ENCODE results near the gene ABCB8.

Gene ABCB8

GRCh38 chr7:151088019-151088855, 60.0 kb downstream of the ABCB8 start (continued):
- TF ChIP-seq BCL6B (tag by site-specific recombination; IDR thresholded peaks at IDR 0.05) (no peak), ZNF24 (tag by site-specific recombination; IDR thresholded peaks at IDR 0.05) (no peak), ZNF132 (tag by site-specific recombination; IDR thresholded peaks at IDR 0.05; ENCODE audit: borderline replicate concordance) (no peak), ZNF362 (tag by site-specific recombination; IDR thresholded peaks at IDR 0.05) (no peak), ZNF2 (tag by site-specific recombination; IDR thresholded peaks at IDR 0.05) (no peak), ZNF558 (tag by site-specific recombination; IDR thresholded peaks at IDR 0.05) (no peak), ZNF561 (tag by site-specific recombination; IDR thresholded peaks at IDR 0.05; ENCODE audit: borderline replicate concordance) (no peak), ZNF202 (tag by site-specific recombination; IDR thresholded peaks at IDR 0.05; ENCODE audit: borderline replicate concordance) (no peak), ZNF335 (tag by site-specific recombination; conservative IDR thresholded peaks at IDR 0.05) (peak; percentile 0), ZNF449 (tag by site-specific recombination; IDR thresholded peaks at IDR 0.05) (no peak), ZFP41 (tag by site-specific recombination; IDR thresholded peaks at IDR 0.05; ENCODE audit: borderline replicate concordance) (no peak), PRDM4 (tag by site-specific recombination; IDR thresholded peaks at IDR 0.05) (peak; percentile 43; the same call in 1 of the 2 replicates), ZNF623 (tag by site-specific recombination; IDR thresholded peaks at IDR 0.05) (no peak), ZNF791 (tag by site-specific recombination; IDR thresholded peaks at IDR 0.05) (no peak), ZNF768 (tag by site-specific recombination; IDR thresholded peaks at IDR 0.05) (no peak), GLIS2 (tag by site-specific recombination; IDR thresholded peaks at IDR 0.05) (0 out of 2 replicates have a peak, but pooled peaks have one; percentile 3), ZNF658 (tag by site-specific recombination; IDR thresholded peaks at IDR 0.05) (no peak), ZNF175 (tag by site-specific recombination; IDR thresholded peaks at IDR 0.05) (no peak), ZNF248 (tag by site-specific recombination; IDR thresholded peaks at IDR 0.05) (no peak), ZNF580 (tag by site-specific recombination; IDR thresholded peaks at IDR 0.05) (no peak)

Data from HEK293 (cell line).